HepG2 (cell line): ENCODE measurements around the gene USP8. TPM values are rescaled to one million over a fixed set of nuclear protein-coding genes. Genes with fewer than 3 reads are reported as not detected.

Experiments
- ADNP ChIP-seq: sonication (generic); formaldehyde crosslinking; IDR thresholded peaks from 2 replicates; pipeline ENCODE4 v1.4.0; 2020; ENCODE audit warnings: missing genetic modification reagents
- CBX2 ChIP-seq, 2 experiments: fragments of 200-600 bp in 1 of 2; sonication (generic); formaldehyde crosslinking in 1 of 2; IDR thresholded peaks; 2 replicates each; pipeline versions ENCODE4 v1.7.0 to v1.8.1; 2018 to 2022; ENCODE audit warnings: low read depth in 2 of 2, low read length in 1 of 2, mild to moderate bottlenecking in 1 of 2, missing genetic modification reagents in 1 of 2
- ELF3 ChIP-seq: IDR thresholded peaks from 2 replicates; pipeline ENCODE4 v1.6.1; 2016; ENCODE audit warnings: missing genetic modification reagents, missing compliant biosample characterization
- GMEB2 ChIP-seq: IDR thresholded peaks from 2 replicates; pipeline ENCODE4 v1.6.1; 2016; ENCODE audit warnings: missing biosample characterization, missing genetic modification reagents, low read depth
- JUND ChIP-seq: sonication (generic); formaldehyde crosslinking; IDR thresholded peaks from 2 replicates; pipeline ENCODE4 v1.8.0; 2022; ENCODE audit warnings: mild to moderate bottlenecking, missing genetic modification reagents
- KLF12 ChIP-seq: sonication (generic); formaldehyde crosslinking; IDR thresholded peaks from 2 replicates; pipeline ENCODE4 v1.4.0; 2020; ENCODE audit warnings: missing genetic modification reagents, borderline replicate concordance
- LCORL ChIP-seq, 2 experiments: fragments of 450-650 bp in 1 of 2; sonication (generic) in 1 of 2; formaldehyde crosslinking in 1 of 2; IDR thresholded peaks; 2 replicates each; pipeline versions ENCODE4 v1.5.0 to v1.6.1; 2017 to 2020; ENCODE audit warnings: antibody characterized with exemption in 1 of 2, missing genetic modification reagents in 1 of 2
- MYC ChIP-seq: sonication (generic); formaldehyde crosslinking; IDR thresholded peaks from 2 replicates; pipeline ENCODE4 v1.9.0; 2021; ENCODE audit warnings: missing genetic modification reagents, borderline replicate concordance
- NFYC ChIP-seq: IDR thresholded peaks from 2 replicates; pipeline ENCODE4 v1.6.1; 2016; ENCODE audit warnings: missing genetic modification reagents, missing compliant biosample characterization
- PHB2 ChIP-seq: fragments of 450-650 bp; IDR thresholded peaks from 2 replicates; pipeline ENCODE4 v1.6.1; 2018; ENCODE audit not compliant: partially characterized antibody
- POLR2A ChIP-seq, 2 experiments: IDR thresholded peaks; 2 replicates each; pipeline ENCODE4 v1.6.1; 2011; ENCODE audit warnings: low read depth in 2 of 2, low read length in 2 of 2, mild to moderate bottlenecking in 1 of 2, moderate library complexity in 1 of 2; ENCODE audit not compliant: insufficient read depth in 1 of 2
- SIN3A ChIP-seq: IDR thresholded peaks from 2 replicates; pipeline ENCODE4 v1.6.1; 2011; ENCODE audit warnings: low read depth, mild to moderate bottlenecking, control low read depth, low read length, borderline replicate concordance
- SOX5 ChIP-seq: IDR thresholded peaks from 2 replicates; pipeline ENCODE4 v1.6.1; 2016; ENCODE audit warnings: borderline replicate concordance
- SP2 ChIP-seq: sonication (generic); formaldehyde crosslinking; IDR thresholded peaks from 2 replicates; pipeline ENCODE4 v1.5.1; 2020; ENCODE audit warnings: mild to moderate bottlenecking, missing genetic modification reagents
- TBX2 ChIP-seq: sonication (generic); formaldehyde crosslinking; IDR thresholded peaks from 2 replicates; pipeline ENCODE4 v1.5.0; 2020; ENCODE audit warnings: missing genetic modification reagents, mild to moderate bottlenecking, borderline replicate concordance
- THAP9 ChIP-seq: sonication (generic); formaldehyde crosslinking; IDR thresholded peaks from 2 replicates; pipeline ENCODE4; 2020; ENCODE audit warnings: missing genetic modification reagents, mild to moderate bottlenecking, borderline replicate concordance
- ZC3H4 ChIP-seq: sonication (generic); formaldehyde crosslinking; IDR thresholded peaks from 2 replicates; pipeline ENCODE4 v1.4.0; 2020; ENCODE audit warnings: missing genetic modification reagents, borderline replicate concordance
- ZNF292 ChIP-seq: sonication (generic); formaldehyde crosslinking; IDR thresholded peaks from 2 replicates; pipeline ENCODE4 v1.8.1; 2022; ENCODE audit warnings: mild to moderate bottlenecking, low read depth, missing genetic modification reagents, borderline replicate concordance
- ZNF460 ChIP-seq: sonication (generic); formaldehyde crosslinking; IDR thresholded peaks from 2 replicates; pipeline ENCODE4 v1.5.1; 2020; ENCODE audit warnings: missing genetic modification reagents, mild to moderate bottlenecking, borderline replicate concordance
- ZNF574 ChIP-seq: sonication (generic); formaldehyde crosslinking; IDR thresholded peaks from 2 replicates; pipeline ENCODE4 v1.4.0; 2020; ENCODE audit warnings: missing genetic modification reagents
- ZNF577 ChIP-seq: sonication (generic); formaldehyde crosslinking; IDR thresholded peaks from 2 replicates; pipeline ENCODE4 v1.4.0; 2020; ENCODE audit warnings: mild to moderate bottlenecking, low read depth, missing genetic modification reagents, borderline replicate concordance
- ZSCAN9 ChIP-seq: IDR thresholded peaks from 2 replicates; pipeline ENCODE4 v1.6.1; 2016; ENCODE audit warnings: borderline replicate concordance
- polyA plus RNA-seq, 8 experiments: library from polyadenylated mRNA; depleted of rRNA in 3 of 8; stranded (reverse) in 7 of 8; unstranded in 1 of 8; fragments of >200 nt; fragmentation: Illumina TruSeq in 4 of 8; extraction: Trizol in 4 of 8; gene quantifications; 2 replicates each; pipeline versions ENCODE4 v1.2.1 to v1.2.3, GENCODE V29; 2011 to 2016; ENCODE audit warnings: low read depth in 4 of 8, missing spikeins in 1 of 8, mixed read lengths in 1 of 8; ENCODE audit not compliant: insufficient read depth in 1 of 8
- total RNA-seq, 5 experiments: library from RNA; depleted of rRNA; stranded (reverse); fragments of >200 nt; fragmentation: Illumina TruSeq; extraction: Trizol; gene quantifications; 2 replicates each; pipeline ENCODE4 v1.2.3, GENCODE V29; 2016; ENCODE audit warnings: low read depth in 1 of 5

The USP8 gene
- total and polyA plus RNA-seq, 2 of the 13 experiments (the other 11 are each of a cell fraction or from before 2014, with no cell fraction given) = 36.4 to 50.7 TPM

- peak; percentile 74; the same call in 1 of the 2 replicates for TF ChIP-seq GMEB2
- TF ChIP-seq NFYC (CRISPR knock-in tag) = no peak; the same call in 1 of the 2 replicates
- peak; percentile 82; the same call in 1 of the 2 replicates for TF ChIP-seq SIN3A
- TF ChIP-seq MYC = peak; percentile 82
- peak; percentile 69; the same call in 1 of the 2 replicates for TF ChIP-seq THAP9 (CRISPR knock-in tag)
- no peak for TF ChIP-seq ZC3H4 (CRISPR knock-in tag)
- TF ChIP-seq SP2 (CRISPR knock-in tag) = peak; percentile 41; the same call in 1 of the 2 replicates
- 0 out of 2 replicates have a peak, but pooled peaks have one; percentile 47 for TF ChIP-seq JUND (CRISPR knock-in tag)
- TF ChIP-seq TBX2 = peak; percentile 68
- TF ChIP-seq ZSCAN9 (CRISPR knock-in tag) = peak; percentile 80; the same call in 1 of the 2 replicates
- peak; percentile 73; the same call in 1 of the 2 replicates for TF ChIP-seq ZNF574
- TF ChIP-seq PHB2 = no peak
- no peak for TF ChIP-seq CBX2 (IDR thresholded peaks at IDR 0.05; ENCODE audit: low read depth, low read length)
- TF ChIP-seq CBX2 (CRISPR knock-in tag; IDR thresholded peaks at IDR 0.05; ENCODE audit: low read depth) = no peak
- TF ChIP-seq POLR2A (IDR thresholded peaks at IDR 0.05; ENCODE audit: insufficient read depth in 1 of 2, low read depth in 2 of 2, low read length in 2 of 2) = peak; percentile 94 to 98
- TF ChIP-seq KLF12 (CRISPR knock-in tag) = peak; percentile 88; the same call in 1 of the 2 replicates
- TF ChIP-seq ELF3 (CRISPR knock-in tag) = peak; percentile 95
- TF ChIP-seq SOX5 (CRISPR knock-in tag) = peak; percentile 33
- TF ChIP-seq ZNF460 (CRISPR knock-in tag) = no peak; the same call in 1 of the 2 replicates
- no peak for TF ChIP-seq LCORL (IDR thresholded peaks at IDR 0.05)
- peak; percentile 61; the same call in 1 of the 2 replicates for TF ChIP-seq LCORL (CRISPR knock-in tag; IDR thresholded peaks at IDR 0.05)
- 0 out of 2 replicates have a peak, but pooled peaks have one; percentile 16 for TF ChIP-seq ZNF292 (CRISPR knock-in tag)
- TF ChIP-seq ZNF577 (CRISPR knock-in tag) = no peak
- no peak for TF ChIP-seq ADNP (CRISPR knock-in tag)
Observed at GRCh38 chr15:50424066-50424890, at the start of gene USP8 (continued).
